Panc1 (cell line): ENCODE measurements around the gene GBE1. TPM values are rescaled to one million over a fixed set of nuclear protein-coding genes. Genes with fewer than 3 reads are reported as not detected.

ENCODE experiments used
- ATAC-seq: fragments of 200-7000 bp; cut with Tn5 transposase; 2 replicates; pipeline ENCODE4 v1.9.1; 2020; ENCODE audit warnings: mild to moderate bottlenecking, moderate library complexity
- BruUV-seq: library from RNA; stranded (reverse); fragments of 400-500 nt; replicated peaks from 2 replicates; lab custom pipeline; 2021; lab: Mats Ljungman, UMichigan
- CTCF ChIA-PET: fragments of 300-600 bp; sonication (Branson Sonifier 250); formaldehyde crosslinking; loops from one replicate; lab custom pipeline; 2022; ENCODE audit warnings: antibody characterized with exemption; lab: Charles Lee
- POLR2A ChIA-PET: fragments of 300-600 bp; sonication (Branson Sonifier 250); formaldehyde crosslinking; loops from one replicate; lab custom pipeline; 2022; ENCODE audit warnings: antibody characterized with exemption; lab: Charles Lee
- DNase-seq: peaks from one replicate; pipeline ENCODE4 v3.0.0-alpha.2; 2010; ENCODE audit warnings: low read depth, low spot score
- H3K27ac ChIP-seq: 2 replicates; pipeline ENCODE4 v1.5.1; 2011; ENCODE audit warnings: mild to moderate bottlenecking, low read length, inconsistent platforms
- H3K27me3 ChIP-seq: fragments of 200-500 bp; sonication (Bioruptor generic); 2 replicates; pipeline ENCODE4 v1.6.0; 2014; ENCODE audit warnings: low read length, inconsistent platforms; ENCODE audit not compliant: control insufficient read depth, insufficient read depth
- H3K36me3 ChIP-seq: fragments of 200-500 bp; sonication (Bioruptor generic); 2 replicates; pipeline ENCODE4 v1.5.1; 2014; ENCODE audit warnings: inconsistent platforms, mild to moderate bottlenecking, low read length, moderate library complexity; ENCODE audit not compliant: control insufficient read depth, insufficient read depth
- H3K4me1 ChIP-seq: 2 replicates; pipeline ENCODE4 v1.5.1; 2011; ENCODE audit warnings: inconsistent platforms, mild to moderate bottlenecking, low read length, moderate library complexity; ENCODE audit not compliant: control insufficient read depth, insufficient read depth
- H3K4me3 ChIP-seq, 2 experiments: 2 replicates each; pipeline ENCODE4 v1.5.1; 2011 to 2012; ENCODE audit warnings: low read depth in 2 of 2, low read length in 2 of 2, mild to moderate bottlenecking in 2 of 2, inconsistent platforms in 1 of 2, moderate library complexity in 1 of 2
- H3K9me3 ChIP-seq: fragments of 200-500 bp; sonication (Bioruptor generic); 2 replicates; pipeline ENCODE4 v1.5.1; 2014; ENCODE audit warnings: low read depth, mild to moderate bottlenecking, inconsistent platforms, low read length, moderate library complexity; ENCODE audit not compliant: control insufficient read depth, insufficient read depth
- CTCF ChIP-seq: fragments of 450-650 bp; IDR thresholded peaks from 2 replicates; pipeline ENCODE4 v1.5.1; 2017; ENCODE audit warnings: mild to moderate bottlenecking
- POLR2AphosphoS5 ChIP-seq: IDR thresholded peaks from 2 replicates; pipeline ENCODE4 v1.6.1; 2012; ENCODE audit warnings: mild to moderate bottlenecking, low read depth, low read length, moderate library complexity
- REST ChIP-seq, 2 experiments: IDR thresholded peaks; 2 replicates each; pipeline ENCODE4 v1.6.1; 2011 to 2012; ENCODE audit warnings: low read depth in 2 of 2, control low read depth in 1 of 2, low read length in 1 of 2, mild to moderate bottlenecking in 1 of 2, moderate library complexity in 1 of 2; ENCODE audit not compliant: insufficient read depth in 1 of 2
- SIN3A ChIP-seq: IDR thresholded peaks from 2 replicates; pipeline ENCODE4 v1.6.1; 2012; ENCODE audit warnings: low read depth, mild to moderate bottlenecking, low read length, moderate library complexity, borderline replicate concordance; ENCODE audit not compliant: insufficient read depth
- TCF7L2 ChIP-seq: IDR thresholded peaks from 2 replicates; pipeline ENCODE4 v1.6.1; 2011; ENCODE audit warnings: mild to moderate bottlenecking, low read depth, low read length, inconsistent platforms
- in situ Hi-C: cut with HindIII; loops from 2 replicates; pipeline ENCODE4 v1.10.0; 2016; ENCODE audit warnings: low sequenced_read_pairs, low pct_unique_long_range_greater_than_20kb
- intact Hi-C: fragments of 100-400 bp; cut with micrococcal nuclease; formaldehyde crosslinking; loops from one replicate; pipeline ENCODE4 v1.10.0; 2022; ENCODE audit not compliant: unreplicated experiment
- total RNA-seq: library from RNA; stranded (reverse); gene quantifications from one replicate; pipeline ENCODE4 v1.2.1, GENCODE V29; 2021; ENCODE audit not compliant: unreplicated experiment

GBE1 gene
- total RNA-seq, 1 experiment from 2014 or later, result 30.4 TPM

GRCh38 chr3:81790117-81790516, 28.7 kb upstream of the GBE1 start:
- Histone ChIP-seq H3K27me3 (no peaks in the 10 kb centered on the region), H3K4me3 (no peak overlapping the region), H3K4me1 (no peaks in the 10 kb centered on the region), H3K9me3 (no peaks in the 10 kb centered on the region), H3K36me3 (no peaks in the 10 kb centered on the region), H3K27ac (no peak overlapping the region)
- TF ChIP-seq CTCF (no peak), REST (IDR thresholded peaks at IDR 0.05; ENCODE audit: insufficient read depth in 1 of 2, low read depth in 2 of 2, low read length in 1 of 2) (no peak), SIN3A (no peak), TCF7L2 (no peak), POLR2AphosphoS5 (no peak)
- in situ Hi-C loops, result no loop called here
- intact Hi-C loops, result no loop called here
- ATAC-seq (no peak), DNase-seq (no peak)
- ChIA-PET CTCF (no interaction called here), POLR2A (no interaction called here)
- BruUV-seq, result no TSS peak

- in situ Hi-C loops (no loop called here), intact Hi-C loops (no loop called here)
- POLR2A ChIA-PET, result no interaction called here
- DNase-seq (no peak), ATAC-seq (no peak)
- CTCF ChIA-PET, result no interaction called here
- H3K36me3 ChIP-seq, result no peaks in the 10 kb centered on the region
- TF ChIP-seq TCF7L2 (no peak), SIN3A (no peak)
- no peak overlapping the region for H3K4me3 ChIP-seq
- no peak overlapping the region for H3K27ac ChIP-seq
- no peaks in the 10 kb centered on the region for H3K9me3 ChIP-seq
- BruUV-seq, result no TSS peak
- no peaks in the 10 kb centered on the region for H3K4me1 ChIP-seq
- no peaks in the 10 kb centered on the region for H3K27me3 ChIP-seq
Measured at GRCh38 chr3:81789691-81790090, 28.2 kb upstream of the GBE1 start.

GRCh38 chr3:81788610-81789009, 27.2 kb upstream of the GBE1 start:
- TF ChIP-seq CTCF, result no peak
- TF ChIP-seq TCF7L2, result no peak
- no peak for TF ChIP-seq POLR2AphosphoS5
- TF ChIP-seq SIN3A, result no peak
- TF ChIP-seq REST (IDR thresholded peaks at IDR 0.05; ENCODE audit: insufficient read depth in 1 of 2, low read depth in 2 of 2, low read length in 1 of 2), result no peak
- intact Hi-C loops (no loop called here), in situ Hi-C loops (no loop called here)
- H3K27ac ChIP-seq, result no peak overlapping the region
- BruUV-seq, result no TSS peak
- no peaks in the 10 kb centered on the region for H3K9me3 ChIP-seq
- CTCF ChIA-PET, result no interaction called here
- no peaks in the 10 kb centered on the region for H3K4me1 ChIP-seq
- POLR2A ChIA-PET, result no interaction called here
- no peaks in the 10 kb centered on the region for H3K36me3 ChIP-seq
- ATAC-seq, result no peak
- no peak for DNase-seq
- no peaks in the 10 kb centered on the region for H3K27me3 ChIP-seq
- no peak overlapping the region for H3K4me3 ChIP-seq
